Epithelial cell of esophagus (primary cell): Measurements from ENCODE around the gene HDC.

ENCODE experiments used
- DNase-seq: peaks from one replicate; pipeline ENCODE4 v3.0.0; 2010; ENCODE audit warnings: low read depth
- H3K4me3 ChIP-seq: 2 replicates; pipeline ENCODE4 v1.5.1; 2011; ENCODE audit warnings: mild to moderate bottlenecking, low read length, control low read depth
- TF ChIP-seq, protein P1 (sequence below): IDR thresholded peaks from 2 replicates; pipeline ENCODE4 v1.5.1; 2011; ENCODE audit warnings: low read depth, mild to moderate bottlenecking, low read length, control low read depth, inconsistent platforms; ENCODE audit not compliant: insufficient read depth; ENCODE audit errors: missing control alignments

HDC gene, protein sequence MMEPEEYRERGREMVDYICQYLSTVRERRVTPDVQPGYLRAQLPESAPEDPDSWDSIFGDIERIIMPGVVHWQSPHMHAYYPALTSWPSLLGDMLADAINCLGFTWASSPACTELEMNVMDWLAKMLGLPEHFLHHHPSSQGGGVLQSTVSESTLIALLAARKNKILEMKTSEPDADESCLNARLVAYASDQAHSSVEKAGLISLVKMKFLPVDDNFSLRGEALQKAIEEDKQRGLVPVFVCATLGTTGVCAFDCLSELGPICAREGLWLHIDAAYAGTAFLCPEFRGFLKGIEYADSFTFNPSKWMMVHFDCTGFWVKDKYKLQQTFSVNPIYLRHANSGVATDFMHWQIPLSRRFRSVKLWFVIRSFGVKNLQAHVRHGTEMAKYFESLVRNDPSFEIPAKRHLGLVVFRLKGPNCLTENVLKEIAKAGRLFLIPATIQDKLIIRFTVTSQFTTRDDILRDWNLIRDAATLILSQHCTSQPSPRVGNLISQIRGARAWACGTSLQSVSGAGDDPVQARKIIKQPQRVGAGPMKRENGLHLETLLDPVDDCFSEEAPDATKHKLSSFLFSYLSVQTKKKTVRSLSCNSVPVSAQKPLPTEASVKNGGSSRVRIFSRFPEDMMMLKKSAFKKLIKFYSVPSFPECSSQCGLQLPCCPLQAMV

GRCh38 chr15:50265620-50266019 is at the start of gene HDC:
Gene HDC (minus strand): TSS chr15:50265726. CDS start chr15:50265623, 103 bp downstream.
- no peak within 1 kb of the TSS for H3K4me3 ChIP-seq
- TF ChIP-seq, protein P1, sequence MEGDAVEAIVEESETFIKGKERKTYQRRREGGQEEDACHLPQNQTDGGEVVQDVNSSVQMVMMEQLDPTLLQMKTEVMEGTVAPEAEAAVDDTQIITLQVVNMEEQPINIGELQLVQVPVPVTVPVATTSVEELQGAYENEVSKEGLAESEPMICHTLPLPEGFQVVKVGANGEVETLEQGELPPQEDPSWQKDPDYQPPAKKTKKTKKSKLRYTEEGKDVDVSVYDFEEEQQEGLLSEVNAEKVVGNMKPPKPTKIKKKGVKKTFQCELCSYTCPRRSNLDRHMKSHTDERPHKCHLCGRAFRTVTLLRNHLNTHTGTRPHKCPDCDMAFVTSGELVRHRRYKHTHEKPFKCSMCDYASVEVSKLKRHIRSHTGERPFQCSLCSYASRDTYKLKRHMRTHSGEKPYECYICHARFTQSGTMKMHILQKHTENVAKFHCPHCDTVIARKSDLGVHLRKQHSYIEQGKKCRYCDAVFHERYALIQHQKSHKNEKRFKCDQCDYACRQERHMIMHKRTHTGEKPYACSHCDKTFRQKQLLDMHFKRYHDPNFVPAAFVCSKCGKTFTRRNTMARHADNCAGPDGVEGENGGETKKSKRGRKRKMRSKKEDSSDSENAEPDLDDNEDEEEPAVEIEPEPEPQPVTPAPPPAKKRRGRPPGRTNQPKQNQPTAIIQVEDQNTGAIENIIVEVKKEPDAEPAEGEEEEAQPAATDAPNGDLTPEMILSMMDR, result no peak
- DNase-seq, result no peak

GRCh38 chr15:50312636-50313035 is 47.1 kb upstream of the HDC start:
- no peak for DNase-seq
- H3K4me3 ChIP-seq, result no peak overlapping the region

GRCh38 chr15:50307799-50308198 is 42.3 kb upstream of the HDC start:
- no peak for DNase-seq
- TF ChIP-seq, protein P1, result no peak
- H3K4me3 ChIP-seq, result no peak overlapping the region

More at GRCh38 chr15:50312636-50313035, 47.1 kb upstream of the HDC start:
- TF ChIP-seq, protein P1, result no peak

GRCh38 chr15:50304836-50305235 is 39.3 kb upstream of the HDC start:
- DNase-seq, result no peak
- TF ChIP-seq, protein P1, result no peak
- no peak overlapping the region for H3K4me3 ChIP-seq

GRCh38 chr15:50302581-50302980 is 37.1 kb upstream of the HDC start:
- TF ChIP-seq, protein P1, result no peak
- DNase-seq, result no peak
- H3K4me3 ChIP-seq, result no peak overlapping the region

DNA sequence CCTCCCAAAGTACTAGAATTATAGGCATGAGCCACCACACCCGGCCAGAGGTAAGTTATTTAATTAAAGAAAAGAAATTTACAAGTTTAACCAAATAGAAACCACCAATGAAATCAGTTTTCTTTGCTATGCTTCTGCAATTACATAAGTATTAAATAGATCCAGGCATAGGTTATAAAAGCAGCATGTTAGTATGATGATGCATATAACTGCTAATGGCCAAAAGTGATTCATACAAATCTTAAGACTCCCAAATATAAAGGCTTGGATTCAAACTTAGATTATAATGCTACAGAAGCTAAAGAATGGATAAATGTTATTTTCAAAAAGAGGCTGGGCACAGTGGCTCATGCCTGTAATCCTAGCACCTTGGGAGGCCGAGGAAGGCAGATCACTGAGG is 32.8 kb upstream of the HDC start:
- no peak for DNase-seq
- H3K4me3 ChIP-seq, result no peak overlapping the region
- TF ChIP-seq, protein P1, result no peak
